PFSK-1 (cell line): ENCODE data around the gene PPM1L.

Experiments
- FOXP2 ChIP-seq: optimal IDR thresholded peaks from 2 replicates; pipeline ENCODE3; 2011; ENCODE audit warnings: borderline replicate concordance, control low read depth, inconsistent platforms; ENCODE audit not compliant: insufficient read depth; ENCODE audit errors: extremely low read length, extremely low read depth
- POLR2AphosphoS5 ChIP-seq: IDR thresholded peaks from 2 replicates; pipeline ENCODE4 v1.6.1; 2012; ENCODE audit warnings: low read depth, mild to moderate bottlenecking, control low read depth, low read length, moderate library complexity
- REST ChIP-seq, 2 experiments: IDR thresholded peaks; 2 replicates each; pipeline versions ENCODE4 v1.6.1 to v1.8.0; 2011 to 2012; ENCODE audit warnings: low read depth in 2 of 2, low read length in 2 of 2, control low read depth in 1 of 2, inconsistent platforms in 1 of 2, mild to moderate bottlenecking in 1 of 2, moderate library complexity in 1 of 2; ENCODE audit not compliant: insufficient read depth in 1 of 2
- SIN3A ChIP-seq: IDR thresholded peaks from 2 replicates; pipeline ENCODE4 v1.6.1; 2012; ENCODE audit warnings: mild to moderate bottlenecking, low read length, moderate library complexity, borderline replicate concordance; ENCODE audit not compliant: insufficient read depth
- TAF1 ChIP-seq: IDR thresholded peaks from 2 replicates; pipeline ENCODE4 v1.6.1; 2012; ENCODE audit warnings: low read length, control low read depth, borderline replicate concordance; ENCODE audit not compliant: insufficient read depth

PPM1L gene

GRCh38 chr3:160941885-160942494 is 186.0 kb downstream of the PPM1L start:
- TF ChIP-seq POLR2AphosphoS5 (no peak), SIN3A (no peak), FOXP2 (no peak), TAF1 (no peak), REST (IDR thresholded peaks at IDR 0.05; ENCODE audit: insufficient read depth in 1 of 2, low read depth in 2 of 2, low read length in 2 of 2) (no peak)

GRCh38 chr3:160943996-160944395 is 188.0 kb downstream of the PPM1L start:
- TF ChIP-seq TAF1, result no peak

- TF ChIP-seq POLR2AphosphoS5 (no peak), SIN3A (no peak), TAF1 (no peak), REST (IDR thresholded peaks at IDR 0.05; ENCODE audit: insufficient read depth in 1 of 2, low read depth in 2 of 2, low read length in 2 of 2) (no peak)
These were observed 189.3 kb downstream of the PPM1L start for GRCh38 chr3:160945336-160945735.

- TF ChIP-seq POLR2AphosphoS5, result no peak
These were observed 192.2 kb downstream of the PPM1L start for GRCh38 chr3:160948273-160948672.

GRCh38 chr3:160949460-160949859 is 193.4 kb downstream of the PPM1L start:
- no peak for TF ChIP-seq SIN3A
- TF ChIP-seq POLR2AphosphoS5, result no peak
- no peak for TF ChIP-seq TAF1
- no peak for TF ChIP-seq FOXP2
- no peak for TF ChIP-seq REST (IDR thresholded peaks at IDR 0.05; ENCODE audit: insufficient read depth in 1 of 2, low read depth in 2 of 2, low read length in 2 of 2)

- TF ChIP-seq TAF1, result no peak
- no peak for TF ChIP-seq POLR2AphosphoS5
- no peak for TF ChIP-seq FOXP2
- TF ChIP-seq REST (IDR thresholded peaks at IDR 0.05; ENCODE audit: insufficient read depth in 1 of 2, low read depth in 2 of 2, low read length in 2 of 2), result no peak
- no peak for TF ChIP-seq SIN3A
These were observed 194.5 kb downstream of the PPM1L start for GRCh38 chr3:160950542-160950941.
